Upper lobe of left lung (tissue), 4 donors: ENCODE data around the gene CACYBP.

ENCODE experiments used
- EP300 ChIP-seq, 4 donors: sonication (generic); formaldehyde crosslinking; IDR thresholded peaks; one replicate each; pipeline ENCODE4 v1.5.1; 2017; ENCODE audit warnings: antibody characterized with exemption in 4 of 4, control low read depth in 2 of 4
- TF ChIP-seq, protein P1 (sequence below), 6 experiments: fragments of 450-650 bp in 4 of 6; fragments of 200-600 bp in 2 of 6; sonication (generic) in 2 of 6; IDR thresholded peaks; one replicate each; pipeline ENCODE4 v1.5.1; 2016 to 2019; ENCODE audit warnings: antibody characterized with exemption in 6 of 6

DNA sequence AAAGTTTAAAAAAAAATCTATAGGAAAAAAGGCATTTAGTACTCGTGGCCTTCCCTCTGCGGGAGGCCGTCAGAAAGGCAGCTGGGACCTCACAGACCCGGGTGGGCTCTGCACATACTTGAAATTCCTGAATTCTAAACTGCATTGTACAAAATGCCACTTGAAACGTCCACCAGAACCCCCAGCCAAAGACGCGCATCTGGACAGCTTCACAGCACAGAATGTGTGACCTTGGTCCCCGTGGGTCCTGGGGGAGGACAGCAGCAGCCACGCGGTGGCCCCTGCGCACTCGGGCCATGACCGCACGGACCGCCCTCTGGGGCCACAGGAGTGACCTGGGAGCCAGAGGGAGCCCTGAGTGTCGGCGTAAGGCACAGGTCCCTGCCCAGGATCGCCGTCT is 44.1 kb downstream of the CACYBP start:
- TF ChIP-seq, protein P1, sequence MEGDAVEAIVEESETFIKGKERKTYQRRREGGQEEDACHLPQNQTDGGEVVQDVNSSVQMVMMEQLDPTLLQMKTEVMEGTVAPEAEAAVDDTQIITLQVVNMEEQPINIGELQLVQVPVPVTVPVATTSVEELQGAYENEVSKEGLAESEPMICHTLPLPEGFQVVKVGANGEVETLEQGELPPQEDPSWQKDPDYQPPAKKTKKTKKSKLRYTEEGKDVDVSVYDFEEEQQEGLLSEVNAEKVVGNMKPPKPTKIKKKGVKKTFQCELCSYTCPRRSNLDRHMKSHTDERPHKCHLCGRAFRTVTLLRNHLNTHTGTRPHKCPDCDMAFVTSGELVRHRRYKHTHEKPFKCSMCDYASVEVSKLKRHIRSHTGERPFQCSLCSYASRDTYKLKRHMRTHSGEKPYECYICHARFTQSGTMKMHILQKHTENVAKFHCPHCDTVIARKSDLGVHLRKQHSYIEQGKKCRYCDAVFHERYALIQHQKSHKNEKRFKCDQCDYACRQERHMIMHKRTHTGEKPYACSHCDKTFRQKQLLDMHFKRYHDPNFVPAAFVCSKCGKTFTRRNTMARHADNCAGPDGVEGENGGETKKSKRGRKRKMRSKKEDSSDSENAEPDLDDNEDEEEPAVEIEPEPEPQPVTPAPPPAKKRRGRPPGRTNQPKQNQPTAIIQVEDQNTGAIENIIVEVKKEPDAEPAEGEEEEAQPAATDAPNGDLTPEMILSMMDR (IDR thresholded peaks at IDR 0.05), result no peak
- TF ChIP-seq EP300 (IDR thresholded peaks at IDR 0.05), result no peak
